PC-9 (cell line): ENCODE data around the gene DHX38. TPM values are rescaled to one million over a fixed set of nuclear protein-coding genes. Genes with fewer than 3 reads are reported as not detected.

Experiments
- BruUV-seq: library from RNA; stranded (reverse); fragments of 400-500 nt; replicated peaks from 2 replicates; lab custom pipeline; 2021; lab: Mats Ljungman, UMichigan
- CTCF ChIA-PET: fragments of 300-600 bp; sonication (Branson Sonifier 250); formaldehyde crosslinking; loops from one replicate; lab custom pipeline; 2022; ENCODE audit warnings: antibody characterized with exemption; lab: Charles Lee
- POLR2A ChIA-PET: fragments of 300-600 bp; sonication (Branson Sonifier 250); formaldehyde crosslinking; loops from one replicate; lab custom pipeline; 2022; ENCODE audit warnings: antibody characterized with exemption; ENCODE audit not compliant: unreplicated experiment; lab: Charles Lee
- DNase-seq, 2 experiments: peaks; one replicate each; pipeline versions ENCODE4 v3.0.0 to v3.0.0-alpha.2; 2015 to 2022; ENCODE audit warnings: mixed read lengths in 1 of 2
- H2AFZ ChIP-seq: fragments of 200-600 bp; sonication (generic); 2 replicates; pipeline ENCODE4 v1.8.1; 2017; ENCODE audit warnings: antibody characterized with exemption
- H3F3A ChIP-seq: fragments of 200-600 bp; sonication (generic); 2 replicates; pipeline ENCODE4 v1.8.1; 2017; ENCODE audit warnings: antibody characterized with exemption, mild to moderate bottlenecking, low read depth; ENCODE audit not compliant: insufficient read depth
- H3K27ac ChIP-seq: fragments of 200-600 bp; sonication (generic); 2 replicates; pipeline ENCODE4 v1.6.1; 2016; ENCODE audit warnings: mixed run types
- H3K27me3 ChIP-seq: fragments of 200-600 bp; sonication (generic); 2 replicates; pipeline ENCODE4 v1.6.1; 2016; ENCODE audit warnings: low read depth, mixed run types; ENCODE audit not compliant: insufficient read depth
- H3K36me3 ChIP-seq: fragments of 200-600 bp; sonication (generic); 2 replicates; pipeline ENCODE4 v1.6.1; 2016; ENCODE audit warnings: low read depth, mixed run types
- H3K4me1 ChIP-seq: fragments of 200-600 bp; sonication (generic); replicated peaks from 2 replicates; pipeline ENCODE4 v1.6.1; 2016; ENCODE audit warnings: mixed run types; ENCODE audit not compliant: insufficient read depth
- H3K4me2 ChIP-seq: fragments of 200-600 bp; sonication (generic); 2 replicates; pipeline ENCODE4 v1.6.1; 2017; ENCODE audit warnings: mixed run types
- H3K4me3 ChIP-seq: fragments of 200-600 bp; sonication (generic); 2 replicates; pipeline ENCODE4 v1.6.1; 2016; ENCODE audit warnings: mixed run types
- H3K79me2 ChIP-seq: fragments of 200-600 bp; sonication (generic); 2 replicates; pipeline ENCODE4 v1.6.1; 2017; ENCODE audit warnings: low read depth, mixed run types
- H3K9me2 ChIP-seq: fragments of 200-600 bp; sonication (generic); 2 replicates; pipeline ENCODE4 v1.8.1; 2017; ENCODE audit warnings: mild to moderate bottlenecking; ENCODE audit not compliant: insufficient read depth
- H3K9me3 ChIP-seq: fragments of 200-600 bp; sonication (generic); 2 replicates; pipeline ENCODE4 v1.8.1; 2016; ENCODE audit warnings: low read depth; ENCODE audit not compliant: insufficient read depth
- H4K20me1 ChIP-seq: fragments of 200-600 bp; sonication (generic); 2 replicates; pipeline ENCODE4 v1.8.1; 2017; ENCODE audit not compliant: insufficient read depth
- EZH2 ChIP-seq: fragments of 200-600 bp; sonication (generic); IDR thresholded peaks from 2 replicates; pipeline ENCODE4 v1.8.0; 2017; ENCODE audit warnings: antibody characterized with exemption, low read depth
- intact Hi-C: fragments of 100-400 bp; cut with micrococcal nuclease; formaldehyde crosslinking; loops from one replicate; pipeline ENCODE4 v1.10.0; 2022; ENCODE audit not compliant: unreplicated experiment
- total RNA-seq: library from RNA; stranded (reverse); gene quantifications from 2 replicates; pipeline ENCODE4 v1.2.3, GENCODE V29; 2021
- TF ChIP-seq, protein P1 (sequence below): fragments of 200-600 bp; sonication (generic); conservative IDR thresholded peaks from 2 replicates; pipeline ENCODE4 v1.6.1; 2017; ENCODE audit warnings: mixed run types, antibody characterized with exemption, mild to moderate bottlenecking, moderate library complexity

DHX38 gene
- total RNA-seq, 1 experiment from 2014 or later, result 58.9 TPM

DNA sequence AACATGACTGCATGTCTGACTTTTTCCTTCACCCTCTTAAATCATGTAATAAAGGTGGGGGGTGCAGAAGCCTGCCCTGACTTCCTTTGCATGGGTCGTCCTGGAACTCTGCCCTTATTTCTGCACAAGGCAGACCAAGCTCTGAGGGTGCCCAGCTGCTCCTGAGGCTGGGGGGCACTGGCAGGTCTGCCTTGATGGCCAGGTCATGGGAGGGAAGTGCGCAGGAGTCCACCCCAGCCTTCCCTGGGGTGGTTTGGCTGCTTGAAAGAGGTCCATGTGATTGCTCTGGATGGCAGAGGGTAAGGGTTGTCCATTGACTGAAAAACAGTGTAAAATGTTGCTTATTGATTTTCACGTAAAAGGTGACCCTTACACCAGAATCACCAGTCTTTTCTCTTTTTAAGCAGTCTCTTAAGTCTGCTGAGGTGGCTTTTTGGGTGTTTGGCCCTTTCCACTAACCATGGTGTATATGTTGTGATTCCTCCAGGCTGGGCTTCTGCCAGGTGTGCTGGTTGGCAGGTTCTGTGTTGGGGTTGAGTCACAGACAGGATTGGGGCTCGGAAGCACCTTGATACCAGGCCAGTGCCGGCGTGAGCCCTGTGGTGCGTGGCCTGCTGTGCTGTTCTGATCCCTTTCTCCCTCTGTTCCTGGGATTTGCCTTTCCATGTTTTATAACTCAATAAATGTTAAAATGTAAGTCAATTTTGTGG lies 19.4 kb downstream of the DHX38 start:
- TF ChIP-seq, protein P1, sequence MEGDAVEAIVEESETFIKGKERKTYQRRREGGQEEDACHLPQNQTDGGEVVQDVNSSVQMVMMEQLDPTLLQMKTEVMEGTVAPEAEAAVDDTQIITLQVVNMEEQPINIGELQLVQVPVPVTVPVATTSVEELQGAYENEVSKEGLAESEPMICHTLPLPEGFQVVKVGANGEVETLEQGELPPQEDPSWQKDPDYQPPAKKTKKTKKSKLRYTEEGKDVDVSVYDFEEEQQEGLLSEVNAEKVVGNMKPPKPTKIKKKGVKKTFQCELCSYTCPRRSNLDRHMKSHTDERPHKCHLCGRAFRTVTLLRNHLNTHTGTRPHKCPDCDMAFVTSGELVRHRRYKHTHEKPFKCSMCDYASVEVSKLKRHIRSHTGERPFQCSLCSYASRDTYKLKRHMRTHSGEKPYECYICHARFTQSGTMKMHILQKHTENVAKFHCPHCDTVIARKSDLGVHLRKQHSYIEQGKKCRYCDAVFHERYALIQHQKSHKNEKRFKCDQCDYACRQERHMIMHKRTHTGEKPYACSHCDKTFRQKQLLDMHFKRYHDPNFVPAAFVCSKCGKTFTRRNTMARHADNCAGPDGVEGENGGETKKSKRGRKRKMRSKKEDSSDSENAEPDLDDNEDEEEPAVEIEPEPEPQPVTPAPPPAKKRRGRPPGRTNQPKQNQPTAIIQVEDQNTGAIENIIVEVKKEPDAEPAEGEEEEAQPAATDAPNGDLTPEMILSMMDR, result no peak
- no peak overlapping the region for H2AFZ ChIP-seq
- no peak overlapping the region for H3K27ac ChIP-seq
- H4K20me1 ChIP-seq, result no peaks in the 10 kb centered on the region
- H3F3A ChIP-seq, result no peaks in the 10 kb centered on the region; the same call in 1 of the 2 replicates
- H3K4me3 ChIP-seq, result no peak overlapping the region
- no peaks in the 10 kb centered on the region; the same call in 1 of the 2 replicates for H3K36me3 ChIP-seq
- no peaks in the 10 kb centered on the region for H3K79me2 ChIP-seq
- no peaks in the 10 kb centered on the region for H3K27me3 ChIP-seq
- BruUV-seq, result no TSS peak
- no peak overlapping the region for H3K4me2 ChIP-seq
- H3K4me1 ChIP-seq, result no peaks in the 10 kb centered on the region
- DNase-seq, result no peak
- ChIA-PET POLR2A (no interaction called here), CTCF (no interaction called here)
- H3K9me2 ChIP-seq, result no peaks in the 10 kb centered on the region
- intact Hi-C loops, result no loop called here
- H3K9me3 ChIP-seq, result no peaks in the 10 kb centered on the region

DNA sequence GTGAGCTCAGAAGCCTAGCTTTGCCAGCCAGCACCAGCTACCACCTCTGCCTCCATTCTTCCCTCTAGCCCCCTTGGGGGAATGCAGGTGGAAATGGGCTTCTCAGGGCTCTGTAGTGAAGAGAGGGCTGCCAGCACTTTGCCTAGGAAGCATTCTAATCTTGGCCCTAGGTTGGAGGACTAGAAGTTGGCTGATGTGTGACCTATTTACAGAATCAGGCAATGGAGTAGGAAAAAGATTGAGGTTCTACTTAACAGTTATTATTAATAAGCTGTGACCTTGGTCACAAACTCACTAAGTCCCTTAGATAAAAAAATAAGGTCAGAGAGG lies 19.9 kb downstream of the DHX38 start:
- H3K4me2 ChIP-seq, result no peak overlapping the region
- H3K4me1 ChIP-seq, result no peaks in the 10 kb centered on the region
- no peak for TF ChIP-seq EZH2
- TF ChIP-seq, protein P1, result no peak
- no peak overlapping the region for H3K27ac ChIP-seq
- no peaks in the 10 kb centered on the region; the same call in 1 of the 2 replicates for H3F3A ChIP-seq
- H3K36me3 ChIP-seq, result no peaks in the 10 kb centered on the region; the same call in 1 of the 2 replicates
- ChIA-PET POLR2A (no interaction called here), CTCF (no interaction called here)
- no peaks in the 10 kb centered on the region for H3K79me2 ChIP-seq
- intact Hi-C loops, result no loop called here
- H3K27me3 ChIP-seq, result no peaks in the 10 kb centered on the region
- no peaks in the 10 kb centered on the region for H3K9me2 ChIP-seq
- BruUV-seq, result no TSS peak
- no peaks in the 10 kb centered on the region for H3K9me3 ChIP-seq
- DNase-seq, result no peak
- H2AFZ ChIP-seq, result no peak overlapping the region
- no peaks in the 10 kb centered on the region for H4K20me1 ChIP-seq
- H3K4me3 ChIP-seq, result no peak overlapping the region

DNA sequence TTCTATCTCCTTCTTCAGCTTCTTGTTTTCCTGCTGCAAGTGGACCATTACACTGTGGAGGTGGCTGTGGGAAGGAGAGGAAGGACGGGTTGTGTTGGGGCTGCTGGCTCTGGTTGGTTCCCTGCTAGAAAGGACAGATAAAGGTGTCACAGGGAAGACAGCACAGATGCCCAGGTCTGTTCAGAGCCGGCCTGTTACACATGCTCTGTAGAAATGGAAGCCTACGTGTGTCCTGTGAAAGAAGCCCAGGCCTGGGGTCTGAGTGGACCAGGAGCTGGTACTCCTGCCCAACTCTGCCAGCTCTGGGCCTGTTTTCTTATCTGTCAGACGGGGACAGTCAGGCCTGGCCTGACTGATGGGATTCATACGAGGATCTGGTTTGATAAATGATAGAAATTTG lies 26.4 kb downstream of the DHX38 start:
- Histone ChIP-seq H3K9me2 (no peaks in the 10 kb centered on the region), H3K9me3 (no peaks in the 10 kb centered on the region), H4K20me1 (no peaks in the 10 kb centered on the region), H3K36me3 (no peaks in the 10 kb centered on the region), H3K79me2 (no peaks in the 10 kb centered on the region), H3K4me2 (no peak overlapping the region), H2AFZ (no peak overlapping the region), H3K27me3 (no peaks in the 10 kb centered on the region), H3K4me3 (no peak overlapping the region), H3K27ac (no peak overlapping the region), H3K4me1 (no peaks in the 10 kb centered on the region), H3F3A (no peaks in the 10 kb centered on the region)
- ChIA-PET CTCF (no interaction called here), POLR2A (interaction anchor here (0.5 kb wide), 1 partner anchor 369 kb away, joined by 5 read pairs; no protein-coding TSS in a partner anchor)
- no peak for TF ChIP-seq EZH2
- TF ChIP-seq, protein P1, result no peak
- no peak for DNase-seq
- intact Hi-C loops, result no loop called here
- BruUV-seq, result no TSS peak
